ENCODE measurements around the gene PLXNA1. TPM values are rescaled to one million over a fixed set of nuclear protein-coding genes. Genes with fewer than 3 reads are reported as not detected.

Gene PLXNA1
- polyA plus RNA-seq, 1 donor: 31.5 TPM

GRCh38 chr3:127018306-127018828, 35.5 kb downstream of the PLXNA1 start:
- no peak for DNase-seq (ENCODE audit: low read depth)

DNA sequence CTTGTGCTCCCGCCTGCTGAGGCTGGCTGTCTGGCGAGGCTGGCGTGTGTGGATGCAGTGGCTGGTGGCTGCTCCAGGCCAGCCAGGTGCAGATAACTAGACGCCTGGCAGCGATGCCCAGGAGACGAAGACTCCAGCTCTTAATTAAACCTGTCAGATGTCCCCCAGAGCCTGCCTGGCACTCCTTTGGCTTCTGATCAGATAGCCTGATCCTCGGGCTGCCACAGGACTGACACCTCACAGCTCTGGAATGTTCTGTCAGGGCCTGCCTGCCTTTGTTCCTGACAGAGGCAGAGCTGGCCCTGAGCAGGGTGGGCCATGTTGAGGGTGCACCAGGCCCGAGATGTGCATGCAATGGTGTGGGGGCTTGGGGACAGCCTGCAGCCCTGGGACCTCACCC, 36.5 kb downstream of the PLXNA1 start:
- DNase-seq (ENCODE audit: low read depth): no peak

DNA sequence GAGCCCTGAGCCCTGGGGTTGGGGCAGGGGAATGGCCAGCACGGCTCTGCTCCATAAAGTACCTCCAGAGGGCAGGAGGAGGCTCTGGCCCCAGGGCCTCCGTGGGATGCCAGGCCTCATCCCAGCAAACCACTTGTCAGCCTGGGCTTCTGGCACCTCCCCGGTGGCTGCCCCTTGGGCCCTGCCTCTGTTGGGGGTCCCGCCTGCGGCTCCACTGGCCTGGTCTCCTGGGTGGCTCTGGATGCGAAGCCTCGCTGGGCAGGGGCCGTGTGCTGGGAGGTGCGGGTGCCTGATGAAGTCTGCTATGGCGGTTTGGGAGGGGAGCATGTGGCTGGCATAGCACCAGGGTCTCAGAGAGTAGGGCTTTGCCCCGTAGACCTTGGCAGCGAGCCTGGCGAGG, 37.6 kb downstream of the PLXNA1 start:
- no peak for DNase-seq (ENCODE audit: low read depth)

GRCh38 chr3:127022849-127023248, 39.9 kb downstream of the PLXNA1 start:
- no peak for DNase-seq (ENCODE audit: low read depth)

- DNase-seq (ENCODE audit: low read depth): no peak
Measured at GRCh38 chr3:127025456-127025855, 42.5 kb downstream of the PLXNA1 start.

DNA sequence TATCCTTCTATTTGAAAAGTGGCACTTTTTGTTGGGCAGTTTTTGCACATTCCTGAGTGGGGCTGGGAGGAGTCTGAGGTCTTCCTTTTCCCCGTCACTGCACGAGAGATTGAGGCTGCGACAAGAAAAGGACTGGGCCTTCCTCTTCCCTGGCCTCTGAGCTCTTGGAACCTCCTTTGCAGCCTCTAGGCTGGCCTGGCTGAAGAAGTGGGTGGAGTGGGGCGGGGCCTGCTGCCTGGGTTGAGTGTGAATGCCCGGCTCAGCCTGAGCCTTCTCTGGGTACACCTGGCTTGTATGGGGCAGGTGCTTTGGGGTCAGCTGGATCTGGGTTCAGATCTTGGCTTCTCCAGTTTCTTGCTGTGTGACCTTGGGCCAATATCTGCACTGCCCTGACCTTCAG, 43.1 kb downstream of the PLXNA1 start:
- DNase-seq (ENCODE audit: low read depth): no peak

GRCh38 chr3:127026661-127027060, 43.7 kb downstream of the PLXNA1 start:
- DNase-seq (ENCODE audit: low read depth): no peak

- no peak for DNase-seq (ENCODE audit: low read depth)
Measured at GRCh38 chr3:127027061-127027735, 44.3 kb downstream of the PLXNA1 start.

DNA sequence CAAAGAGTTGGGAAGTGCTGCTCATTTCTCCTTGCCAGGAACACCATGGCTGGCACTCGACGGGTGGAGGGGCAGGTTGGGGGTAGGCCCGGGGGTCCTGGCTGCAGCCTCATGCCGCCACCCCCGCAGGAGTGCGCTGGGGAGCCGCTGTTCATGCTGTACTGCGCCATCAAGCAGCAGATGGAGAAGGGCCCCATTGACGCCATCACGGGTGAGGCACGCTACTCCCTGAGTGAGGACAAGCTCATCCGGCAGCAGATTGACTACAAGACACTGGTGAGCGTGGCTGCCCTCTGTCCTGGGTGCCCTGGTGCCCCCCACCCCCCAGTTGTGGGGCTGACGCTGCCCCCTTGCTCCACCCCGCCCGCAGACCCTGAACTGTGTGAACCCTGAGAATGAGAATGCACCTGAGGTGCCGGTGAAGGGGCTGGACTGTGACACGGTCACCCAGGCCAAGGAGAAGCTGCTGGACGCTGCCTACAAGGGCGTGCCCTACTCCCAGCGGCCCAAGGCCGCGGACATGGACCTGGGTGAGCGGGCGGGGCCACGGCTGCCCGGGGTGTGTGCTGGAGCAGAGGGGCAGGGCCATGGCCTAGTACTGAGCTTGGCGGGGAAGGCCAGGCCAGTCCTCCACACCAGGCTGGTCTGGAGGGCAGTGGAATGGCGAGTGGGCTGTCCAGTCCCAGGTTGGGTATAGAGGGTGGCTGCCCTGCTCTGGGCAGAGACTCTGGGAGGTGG, 45.1 kb downstream of the PLXNA1 start:
- no peak for DNase-seq (ENCODE audit: low read depth)

DNA sequence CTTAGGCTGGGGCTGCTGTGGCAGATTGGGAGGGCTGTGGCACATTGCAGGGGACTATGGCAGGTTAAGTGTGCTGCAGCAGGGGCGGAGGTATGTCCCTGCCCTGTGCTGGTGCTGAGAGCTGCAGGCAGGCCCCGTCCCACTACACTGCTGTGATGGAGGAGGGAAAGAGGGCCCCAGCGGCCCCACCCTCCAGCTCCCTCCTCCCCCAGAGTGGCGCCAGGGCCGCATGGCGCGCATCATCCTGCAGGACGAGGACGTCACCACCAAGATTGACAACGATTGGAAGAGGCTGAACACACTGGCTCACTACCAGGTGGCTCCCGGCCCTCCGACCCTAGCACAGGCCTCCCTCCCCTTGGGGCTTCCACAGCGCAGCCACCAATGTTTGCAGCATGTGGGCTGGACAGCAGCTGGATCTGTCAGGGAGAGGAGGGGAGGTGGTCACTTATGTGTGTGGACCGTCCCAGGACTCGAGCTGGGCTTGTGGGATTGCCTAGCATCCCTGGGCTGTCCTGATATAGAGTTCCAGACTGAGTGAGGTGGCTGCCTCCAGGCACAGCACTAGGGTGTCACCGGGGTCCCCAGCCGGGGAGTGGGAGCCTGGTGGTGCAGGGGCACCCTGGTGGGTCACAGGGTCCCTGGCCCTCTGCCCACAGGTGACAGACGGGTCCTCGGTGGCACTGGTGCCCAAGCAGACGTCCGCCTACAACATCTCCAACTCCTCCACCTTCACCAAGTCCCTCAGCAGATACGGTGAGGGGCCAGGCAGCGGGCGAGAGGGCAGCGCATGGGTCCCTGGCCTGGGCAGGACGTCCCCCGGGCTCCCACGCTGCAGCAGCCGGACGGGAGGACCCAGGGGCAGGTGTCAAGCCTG, 46.1 kb downstream of the PLXNA1 start:
- peak; percentile 32 for DNase-seq (ENCODE audit: low read depth)

- no peak for DNase-seq (ENCODE audit: low read depth)
Measured at GRCh38 chr3:127029658-127030507, 47.0 kb downstream of the PLXNA1 start.

DNA sequence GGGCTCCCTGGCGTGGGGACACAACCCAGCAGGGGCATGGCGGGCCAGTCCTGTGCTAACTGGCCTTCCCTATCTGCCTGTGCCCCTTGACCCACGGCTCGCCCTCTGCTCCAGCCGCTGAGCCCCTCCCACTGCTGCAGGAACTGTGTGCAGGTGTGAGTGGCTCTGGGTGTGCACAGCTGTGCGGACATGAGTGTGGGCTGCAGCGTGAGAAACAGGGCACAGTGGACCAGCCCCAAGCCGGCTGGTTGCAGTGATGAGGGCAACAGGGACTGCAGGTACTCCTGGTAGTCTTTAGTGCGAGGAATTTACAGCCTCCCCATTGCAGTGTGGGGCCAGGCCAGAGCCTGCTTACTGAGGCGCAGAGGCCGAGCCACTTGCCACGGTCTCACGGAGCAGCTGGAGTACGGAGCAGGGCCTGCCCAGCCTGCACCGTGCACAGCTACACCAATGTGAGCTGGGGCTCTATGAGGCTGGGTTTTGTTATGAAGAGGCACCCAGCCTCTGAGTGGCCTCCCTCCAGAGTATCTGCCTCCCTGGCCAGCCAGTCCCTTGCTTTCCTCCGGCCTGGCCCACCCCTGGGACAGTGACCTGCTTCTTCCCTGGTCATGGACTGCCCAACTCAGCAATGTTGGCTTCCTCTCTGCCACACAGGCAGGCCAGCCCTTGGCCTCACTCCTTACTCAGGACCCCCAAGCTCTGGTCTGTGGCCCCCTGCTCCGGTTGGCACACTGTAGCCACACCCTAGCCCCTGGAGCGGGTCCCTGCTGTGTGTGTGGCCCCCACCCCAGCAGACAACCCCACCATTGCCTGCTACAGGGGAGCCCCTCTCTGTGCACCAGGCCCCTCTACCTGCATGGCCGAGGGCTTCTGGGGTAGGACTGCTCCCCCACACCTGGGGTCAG, 47.8 kb downstream of the PLXNA1 start:
- no peak for DNase-seq (ENCODE audit: low read depth)

DNA sequence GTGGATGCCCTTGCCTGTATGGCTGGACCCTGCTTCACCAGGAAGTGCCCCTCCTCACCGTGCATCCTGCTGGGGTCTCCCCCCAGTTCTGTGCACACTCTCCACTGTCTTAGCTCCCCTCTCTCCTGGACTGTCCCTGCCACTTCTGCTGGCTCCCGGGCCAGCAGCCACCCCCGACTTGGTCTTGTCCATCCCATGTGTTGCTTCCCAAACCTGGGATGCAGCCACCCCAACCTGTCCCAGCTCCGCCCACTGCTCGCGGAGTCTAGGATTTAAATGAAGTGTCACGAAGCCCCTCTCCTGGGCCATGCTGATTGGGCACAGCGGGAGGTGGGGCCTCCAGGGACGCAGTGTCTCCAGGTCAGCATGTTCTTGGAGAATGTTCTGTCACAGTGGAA, 48.5 kb downstream of the PLXNA1 start:
- DNase-seq (ENCODE audit: low read depth): no peak

GRCh38 chr3:127031845-127032244, 48.9 kb downstream of the PLXNA1 start:
- no peak for DNase-seq (ENCODE audit: low read depth)

DNA sequence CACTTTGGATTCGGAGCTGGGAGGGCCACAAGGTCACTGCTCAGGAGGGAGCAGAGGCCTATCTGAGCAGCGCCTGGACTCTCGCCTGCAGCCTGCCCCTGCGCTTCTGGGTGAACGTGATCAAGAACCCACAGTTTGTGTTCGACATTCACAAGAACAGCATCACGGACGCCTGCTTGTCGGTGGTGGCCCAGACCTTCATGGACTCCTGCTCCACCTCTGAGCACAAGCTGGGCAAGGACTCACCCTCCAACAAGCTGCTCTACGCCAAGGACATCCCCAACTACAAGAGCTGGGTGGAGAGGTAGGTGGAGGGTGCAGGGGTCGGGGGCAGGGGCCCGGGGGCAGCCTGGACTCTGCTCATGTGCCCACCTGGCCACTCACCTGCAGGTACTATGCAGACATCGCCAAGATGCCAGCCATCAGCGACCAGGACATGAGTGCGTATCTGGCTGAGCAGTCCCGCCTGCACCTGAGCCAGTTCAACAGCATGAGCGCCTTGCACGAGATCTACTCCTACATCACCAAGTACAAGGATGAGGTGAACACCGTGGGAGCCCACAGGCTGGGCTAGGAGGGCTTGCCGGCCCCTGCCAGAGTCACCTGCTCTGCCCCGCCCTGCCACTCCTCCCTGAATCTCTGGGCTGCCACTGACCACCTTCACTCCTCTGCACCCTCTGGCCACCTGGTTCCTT, 49.5 kb downstream of the PLXNA1 start:
- no peak for DNase-seq (ENCODE audit: low read depth)

Measured in forelimb muscle (tissue), 1 donor.